ENCODE measurements around the gene NEK1. TPM values are rescaled to one million over a fixed set of nuclear protein-coding genes. Genes with fewer than 3 reads are reported as not detected.

The NEK1 gene
- total RNA-seq, 2 experiments from 2014 or later = 15.4 to 16.9 TPM

- Mint-ChIP-seq H3K27ac (no peak overlapping the region), H3K27me3 (peaks cover 3% of the 10 kb centered on the region)
Observed at GRCh38 chr4:169367826-169368225, 244.6 kb downstream of the NEK1 start.

GRCh38 chr4:169366821-169367220 lies 245.6 kb downstream of the NEK1 start:
- no peaks in the 10 kb centered on the region for H3K36me3 Mint-ChIP-seq
- H3K4me1 Mint-ChIP-seq = no peaks in the 10 kb centered on the region

More at GRCh38 chr4:169367826-169368225, 244.6 kb downstream of the NEK1 start:
- POLR2A ChIA-PET = no interaction called here
- ATAC-seq (ENCODE audit: low read depth) (no peak), DNase-seq (no peak)
- Mint-ChIP-seq H3K4me3 (no peak overlapping the region), H3K9me3 (no peaks in the 10 kb centered on the region), H3K4me1 (no peaks in the 10 kb centered on the region), H3K36me3 (no peaks in the 10 kb centered on the region)

GRCh38 chr4:169362607-169363006 lies 249.8 kb downstream of the NEK1 start:
- POLR2A ChIA-PET = no interaction called here
- no peak for ATAC-seq (ENCODE audit: low read depth)
- DNase-seq = no peak
- H3K4me3 Mint-ChIP-seq = no peak overlapping the region
- H3K4me1 Mint-ChIP-seq = no peaks in the 10 kb centered on the region
- H3K9me3 Mint-ChIP-seq = no peaks in the 10 kb centered on the region
- H3K27me3 Mint-ChIP-seq = peaks cover 9% of the 10 kb centered on the region
- H3K27ac Mint-ChIP-seq = no peak overlapping the region
- H3K36me3 Mint-ChIP-seq = no peaks in the 10 kb centered on the region

More at GRCh38 chr4:169366821-169367220, 245.6 kb downstream of the NEK1 start:
- H3K27ac Mint-ChIP-seq = no peak overlapping the region
- no peak for DNase-seq
- ATAC-seq (ENCODE audit: low read depth) = no peak
- H3K9me3 Mint-ChIP-seq = no peaks in the 10 kb centered on the region
- POLR2A ChIA-PET = no interaction called here
- H3K27me3 Mint-ChIP-seq = peaks cover 3% of the 10 kb centered on the region
- H3K4me3 Mint-ChIP-seq = no peak overlapping the region

- H3K9me3 Mint-ChIP-seq = no peaks in the 10 kb centered on the region
- ATAC-seq (ENCODE audit: low read depth) (no peak), DNase-seq (no peak)
- POLR2A ChIA-PET = no interaction called here
- no peaks in the 10 kb centered on the region for H3K36me3 Mint-ChIP-seq
- no peak overlapping the region for H3K27ac Mint-ChIP-seq
- no peak overlapping the region for H3K4me3 Mint-ChIP-seq
- peaks cover 8% of the 10 kb centered on the region for H3K27me3 Mint-ChIP-seq
- no peaks in the 10 kb centered on the region for H3K4me1 Mint-ChIP-seq
Observed at GRCh38 chr4:169361756-169362155, 250.6 kb downstream of the NEK1 start.

GRCh38 chr4:169359961-169360360 lies 252.4 kb downstream of the NEK1 start:
- peaks cover 8% of the 10 kb centered on the region for H3K27me3 Mint-ChIP-seq
- POLR2A ChIA-PET = no interaction called here
- ATAC-seq (ENCODE audit: low read depth) (no peak), DNase-seq (no peak)
- no peak overlapping the region for H3K4me3 Mint-ChIP-seq
- no peaks in the 10 kb centered on the region for H3K4me1 Mint-ChIP-seq
- no peaks in the 10 kb centered on the region for H3K36me3 Mint-ChIP-seq
- H3K9me3 Mint-ChIP-seq = no peaks in the 10 kb centered on the region
- H3K27ac Mint-ChIP-seq = no peak overlapping the region

GRCh38 chr4:169352360-169352759 lies 260.0 kb downstream of the NEK1 start:
- Mint-ChIP-seq H3K4me3 (no peak overlapping the region), H3K36me3 (no peaks in the 10 kb centered on the region), H3K27ac (no peak overlapping the region), H3K9me3 (no peaks in the 10 kb centered on the region), H3K4me1 (no peaks in the 10 kb centered on the region), H3K27me3 (peaks cover 2% of the 10 kb centered on the region)
- DNase-seq (no peak), ATAC-seq (ENCODE audit: low read depth) (no peak)
- POLR2A ChIA-PET = no interaction called here

- DNase-seq (no peak), ATAC-seq (ENCODE audit: low read depth) (no peak)
- H3K36me3 Mint-ChIP-seq = no peaks in the 10 kb centered on the region
- H3K4me1 Mint-ChIP-seq = no peaks in the 10 kb centered on the region
- POLR2A ChIA-PET = no interaction called here
- no peak overlapping the region for H3K4me3 Mint-ChIP-seq
- H3K27me3 Mint-ChIP-seq = peaks cover 2% of the 10 kb centered on the region
- H3K9me3 Mint-ChIP-seq = no peaks in the 10 kb centered on the region
- no peak overlapping the region for H3K27ac Mint-ChIP-seq
Observed at GRCh38 chr4:169351872-169352271, 260.5 kb downstream of the NEK1 start.

GRCh38 chr4:169348541-169348940 lies 263.8 kb downstream of the NEK1 start:
- H3K36me3 Mint-ChIP-seq = no peaks in the 10 kb centered on the region

GRCh38 chr4:169346840-169347239 lies 265.5 kb downstream of the NEK1 start:
- no peak for ATAC-seq (ENCODE audit: low read depth)
- H3K27me3 Mint-ChIP-seq = peaks cover 2% of the 10 kb centered on the region
- H3K4me3 Mint-ChIP-seq = no peak overlapping the region
- H3K27ac Mint-ChIP-seq = no peak overlapping the region
- H3K9me3 Mint-ChIP-seq = no peaks in the 10 kb centered on the region
- POLR2A ChIA-PET = no interaction called here
- no peaks in the 10 kb centered on the region for H3K36me3 Mint-ChIP-seq
- DNase-seq = no peak
- no peaks in the 10 kb centered on the region for H3K4me1 Mint-ChIP-seq

More at GRCh38 chr4:169348541-169348940, 263.8 kb downstream of the NEK1 start:
- H3K27ac Mint-ChIP-seq = no peak overlapping the region
- no peaks in the 10 kb centered on the region for H3K9me3 Mint-ChIP-seq
- H3K4me1 Mint-ChIP-seq = no peaks in the 10 kb centered on the region
- H3K4me3 Mint-ChIP-seq = no peak overlapping the region
- ATAC-seq (ENCODE audit: low read depth) (no peak), DNase-seq (no peak)
- POLR2A ChIA-PET = no interaction called here
- peaks cover 2% of the 10 kb centered on the region for H3K27me3 Mint-ChIP-seq

GRCh38 chr4:169345316-169345721 lies 267.1 kb downstream of the NEK1 start:
- peaks cover 2% of the 10 kb centered on the region for H3K27me3 Mint-ChIP-seq
- no peaks in the 10 kb centered on the region for H3K4me1 Mint-ChIP-seq
- no peak overlapping the region for H3K4me3 Mint-ChIP-seq
- ATAC-seq (ENCODE audit: low read depth) = no peak
- H3K36me3 Mint-ChIP-seq = no peaks in the 10 kb centered on the region
- POLR2A ChIA-PET = no interaction called here
- no peak overlapping the region for H3K27ac Mint-ChIP-seq
- no peak for DNase-seq
- H3K9me3 Mint-ChIP-seq = no peaks in the 10 kb centered on the region

Other genes starting within 250 kb of the NEK1 start
- 10 to 100 TPM; 26.3 to 28.5 TPM for gene CLCN3, start 8.0 kb upstream of the NEK1 start, total RNA-seq
- gene HPF1, start 145.4 kb upstream of the NEK1 start, total RNA-seq = 10 to 100 TPM; 15.6 to 16.5 TPM

Measured in activated naive CD8-positive, alpha-beta T cell treated with anti-CD3 and anti-CD28 coated beads, Interleukin-2, amount 10 ng/mL, durations not matched to agents 7 days and 5 days (primary cell).